A673 (cell line): ENCODE measurements around the gene PTPRK.

Experiments
- EZH2 ChIP-seq: fragments of 200-600 bp; sonication (generic); IDR thresholded peaks from 2 replicates; pipeline ENCODE4 v1.6.1; 2017; ENCODE audit warnings: borderline replicate concordance, low read depth, mild to moderate bottlenecking, mixed read lengths, antibody characterized with exemption, low read length; ENCODE audit not compliant: poor library complexity, severe bottlenecking
- TF ChIP-seq, protein P1 (sequence below): fragments of 300-800, 200-600 bp; sonication (generic); conservative IDR thresholded peaks from 2 replicates; pipeline ENCODE4 v1.5.1; 2017; ENCODE audit warnings: low read depth, mild to moderate bottlenecking, antibody characterized with exemption, low read length, moderate library complexity, mixed read lengths

DNA sequence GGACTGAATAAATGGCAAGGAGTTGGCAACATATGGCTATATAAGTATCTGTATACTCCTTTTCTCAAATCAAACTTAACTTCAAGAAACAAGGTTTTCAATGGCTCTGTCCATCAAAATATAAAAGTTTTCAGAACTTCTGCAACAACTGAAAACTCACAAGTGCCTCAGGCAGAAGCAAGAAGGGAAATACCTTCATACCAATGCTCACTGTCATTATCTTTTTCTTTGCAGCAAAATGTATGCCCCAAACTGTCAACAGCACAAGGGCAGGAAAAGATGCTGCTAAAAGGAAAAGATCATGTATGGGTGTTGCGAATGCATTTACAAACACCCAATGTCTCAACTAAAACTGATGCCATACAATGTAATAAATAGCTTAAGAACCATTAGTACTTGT lies 45.9 kb downstream of the PTPRK start:
- TF ChIP-seq, protein P1, sequence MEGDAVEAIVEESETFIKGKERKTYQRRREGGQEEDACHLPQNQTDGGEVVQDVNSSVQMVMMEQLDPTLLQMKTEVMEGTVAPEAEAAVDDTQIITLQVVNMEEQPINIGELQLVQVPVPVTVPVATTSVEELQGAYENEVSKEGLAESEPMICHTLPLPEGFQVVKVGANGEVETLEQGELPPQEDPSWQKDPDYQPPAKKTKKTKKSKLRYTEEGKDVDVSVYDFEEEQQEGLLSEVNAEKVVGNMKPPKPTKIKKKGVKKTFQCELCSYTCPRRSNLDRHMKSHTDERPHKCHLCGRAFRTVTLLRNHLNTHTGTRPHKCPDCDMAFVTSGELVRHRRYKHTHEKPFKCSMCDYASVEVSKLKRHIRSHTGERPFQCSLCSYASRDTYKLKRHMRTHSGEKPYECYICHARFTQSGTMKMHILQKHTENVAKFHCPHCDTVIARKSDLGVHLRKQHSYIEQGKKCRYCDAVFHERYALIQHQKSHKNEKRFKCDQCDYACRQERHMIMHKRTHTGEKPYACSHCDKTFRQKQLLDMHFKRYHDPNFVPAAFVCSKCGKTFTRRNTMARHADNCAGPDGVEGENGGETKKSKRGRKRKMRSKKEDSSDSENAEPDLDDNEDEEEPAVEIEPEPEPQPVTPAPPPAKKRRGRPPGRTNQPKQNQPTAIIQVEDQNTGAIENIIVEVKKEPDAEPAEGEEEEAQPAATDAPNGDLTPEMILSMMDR = no peak
- no peak for TF ChIP-seq EZH2
